K562 (cell line): ENCODE data around the gene MKNK2. TPM values are rescaled to one million over a fixed set of nuclear protein-coding genes. Genes with fewer than 3 reads are reported as not detected.

Experiments used
- ATAC-seq: fragments of 200-7000 bp; cut with Tn5 transposase; 3 replicates; pipeline ENCODE4 v1.9.1; 2020; ENCODE audit warnings: moderate library complexity
- BruUV-seq: library from RNA; stranded (reverse); fragments of 400-500 nt; replicated peaks from 2 replicates; lab custom pipeline; 2021; lab: Mats Ljungman, UMichigan
- CTCF ChIA-PET: fragments of 300-600 bp; formaldehyde crosslinking; extraction: SDS; loops from one replicate; lab custom pipeline; 2021; ENCODE audit warnings: low intra/inter-chr PET ratio; lab: Yijun Ruan, JAX
- POLR2A ChIA-PET: fragments of 300-600, 350-650 bp; sonication (Branson Sonifier 250); formaldehyde crosslinking; extraction: SDS; loops from one replicate; lab custom pipeline; 2021; ENCODE audit warnings: antibody characterized with exemption, inconsistent platforms; lab: Yijun Ruan, JAX
- DNase-seq, 4 experiments: peaks; one replicate each; pipeline versions ENCODE4 v3.0.0 to v3.0.0-alpha.2; 2011 to 2018; ENCODE audit warnings: low spot score in 3 of 4, mixed read lengths in 3 of 4; ENCODE audit errors: extremely low read depth in 1 of 4
- FAIRE-seq: peaks from 2 replicates; lab custom pipeline; 2011; peaks lifted over from hg19 to GRCh38; lab: Jason Lieb, UNC
- H2AFZ ChIP-seq: 2 replicates; pipeline ENCODE4 v1.6.0; 2011; ENCODE audit warnings: low read depth, low read length, control low read depth, inconsistent platforms
- H3K27ac ChIP-seq: fragments of 200-600 bp; 3 replicates; pipeline ENCODE4 v1.8.0; 2011; ENCODE audit warnings: low read depth, mild to moderate bottlenecking, control low read depth, inconsistent platforms, low read length, moderate library complexity, mixed read lengths; ENCODE audit errors: extremely low read depth
- H3K27me3 ChIP-seq, 2 experiments: fragments of 300-600 bp in 1 of 2; 2 replicates in 1 of 2; 3 replicates in 1 of 2; pipeline versions ENCODE4 v1.6.0 to v1.8.0; 2011; ENCODE audit warnings: inconsistent platforms in 2 of 2, low read length in 2 of 2, mild to moderate bottlenecking in 1 of 2, mixed read lengths in 1 of 2, moderate library complexity in 1 of 2; ENCODE audit not compliant: control insufficient read depth in 2 of 2, insufficient read depth in 2 of 2
- H3K36me3 ChIP-seq: fragments of 300-600 bp; 3 replicates; pipeline ENCODE4 v1.8.0; 2011; ENCODE audit warnings: mild to moderate bottlenecking, low read length, inconsistent platforms; ENCODE audit not compliant: control insufficient read depth, insufficient read depth
- H3K4me1 ChIP-seq, 2 experiments: fragments of 200-600 bp in 1 of 2; replicated peaks in 1 of 2; 2 replicates in 1 of 2; 3 replicates in 1 of 2; pipeline versions ENCODE4 v1.5.1 to v1.8.0; 2011; ENCODE audit warnings: inconsistent platforms in 2 of 2, low read length in 2 of 2, mild to moderate bottlenecking in 1 of 2, mixed read lengths in 1 of 2, moderate library complexity in 1 of 2; ENCODE audit not compliant: control insufficient read depth in 2 of 2, insufficient read depth in 2 of 2
- H3K4me2 ChIP-seq: 2 replicates; pipeline ENCODE4 v1.6.1; 2011; ENCODE audit warnings: low read length, control low read depth, inconsistent platforms, mixed read lengths; ENCODE audit not compliant: insufficient read depth
- H3K4me3 ChIP-seq: fragments of 200-600 bp; sonication (generic), shearing (Covaris generic); 2 replicates; pipeline ENCODE4 v1.5.1; 2016; ENCODE audit warnings: control low read depth, inconsistent platforms
- H3K79me2 ChIP-seq: fragments of 200-600 bp; 3 replicates; pipeline ENCODE4 v1.8.0; 2011; ENCODE audit warnings: low read length, inconsistent platforms; ENCODE audit not compliant: control insufficient read depth, insufficient read depth
- H3K9ac ChIP-seq, 2 experiments: 2 replicates each; pipeline versions ENCODE4 v1.6.0 to v1.6.1; 2011; ENCODE audit warnings: low read depth in 2 of 2, low read length in 2 of 2, control low read depth in 1 of 2, inconsistent platforms in 1 of 2, mild to moderate bottlenecking in 1 of 2, mixed read lengths in 1 of 2; ENCODE audit not compliant: insufficient read depth in 1 of 2
- H3K9me1 ChIP-seq: one replicate; pipeline ENCODE4 v1.6.0; 2011; ENCODE audit warnings: inconsistent platforms, mild to moderate bottlenecking, low read length, moderate library complexity; ENCODE audit not compliant: control insufficient read depth, insufficient read depth
- H3K9me3 ChIP-seq: replicated peaks from 2 replicates; pipeline ENCODE4 v1.5.1; 2011; ENCODE audit warnings: low read depth, low read length, inconsistent platforms; ENCODE audit not compliant: control insufficient read depth, insufficient read depth
- H4K20me1 ChIP-seq: replicated peaks from 2 replicates; pipeline ENCODE4 v1.6.1; 2011; ENCODE audit warnings: low read length, inconsistent platforms, mixed read lengths; ENCODE audit not compliant: control insufficient read depth, insufficient read depth
- CCAR2 ChIP-seq: fragments of 200-400 bp; formaldehyde crosslinking; IDR thresholded peaks from 2 replicates; pipeline ENCODE4 v1.6.1; 2017; ENCODE audit warnings: mild to moderate bottlenecking, low read depth, low read length
- E2F5 ChIP-seq: sonication (generic); formaldehyde crosslinking; IDR thresholded peaks from 2 replicates; pipeline ENCODE4 v1.8.0; 2022; ENCODE audit warnings: mild to moderate bottlenecking, missing genetic modification reagents
- ELK3 ChIP-seq: fragments of 450-650 bp; formaldehyde crosslinking; IDR thresholded peaks from 2 replicates; pipeline ENCODE4 v1.4.0; 2020; ENCODE audit warnings: mild to moderate bottlenecking
- POLR2G ChIP-seq: fragments of 200-400 bp; formaldehyde crosslinking; IDR thresholded peaks from 2 replicates; pipeline ENCODE4 v1.6.1; 2017; ENCODE audit warnings: low read depth, mild to moderate bottlenecking, antibody characterized with exemption, low read length, moderate library complexity
- SRSF1 ChIP-seq: fragments of 200-400 bp; formaldehyde crosslinking; IDR thresholded peaks from 2 replicates; pipeline ENCODE4 v1.6.1; 2017; ENCODE audit warnings: mild to moderate bottlenecking, low read depth, low read length, moderate library complexity
- ZNF561 ChIP-seq: fragments of 450-650 bp; formaldehyde crosslinking; conservative IDR thresholded peaks from 2 replicates; pipeline ENCODE4 v1.4.0; 2020; ENCODE audit warnings: mild to moderate bottlenecking, moderate library complexity
- WGBS: fragments of 100-300 bp; shearing (Covaris generic); methylation state at CpG from one replicate; pipeline ENCODE4 v1.1.6; 2016; ENCODE audit warnings: low coverage, mixed read lengths; ENCODE audit not compliant: insufficient coverage; ENCODE audit errors: missing lambda C conversion rate; 5-methylcytosine and 5-hydroxymethylcytosine counted together
- in situ Hi-C: fragments of 300-500 bp; cut with MboI; formaldehyde crosslinking; loops from 4 replicates; pipeline ENCODE4 v1.15.0; 2018; ENCODE audit warnings: inconsistent platforms, mixed read lengths
- intact Hi-C: fragments of 100-400 bp; cut with micrococcal nuclease; formaldehyde crosslinking; loops from 2 replicates; pipeline ENCODE4 v1.14.2; 2022
- polyA plus RNA-seq, 8 experiments: library from polyadenylated mRNA; depleted of rRNA in 4 of 8; stranded (reverse) in 5 of 8; unstranded in 3 of 8; fragments of >200 nt; fragmentation: Nextera tagmentation in 2 of 8; fragmentation: Illumina TruSeq in 1 of 8; extraction: Ambion mirVana in 2 of 8; extraction: Trizol in 1 of 8; gene quantifications; 2 replicates each; pipeline versions ENCODE4 v1.2.1 to v1.2.3, GENCODE V29; 2011 to 2014; ENCODE audit warnings: inconsistent platforms in 1 of 8, missing spikeins in 1 of 8
- total RNA-seq, 7 experiments: library from RNA; depleted of rRNA in 6 of 7; stranded (reverse); fragments of >200 nt in 6 of 7; fragmentation: Illumina TruSeq in 2 of 7; extraction: Trizol in 2 of 7; gene quantifications; 2 replicates each; pipeline versions ENCODE4 v1.2.1 to v1.2.3, GENCODE V29; 2011 to 2021; ENCODE audit warnings: low replicate concordance in 1 of 7

MKNK2 gene
- total and polyA plus RNA-seq, 9 of the 15 experiments (the other 6 are each of a cell fraction or from before 2014, with no cell fraction given): 5.1 to 191 (median 51.9) TPM

- Histone ChIP-seq H2AFZ (no peak overlapping the region), H3K4me3 (no peak overlapping the region), H3K27ac (no peak overlapping the region), H3K9me1 (no peaks in the 10 kb centered on the region), H3K36me3 (peaks cover 47% of the 10 kb centered on the region; the same call in 2 of the 3 replicates), H3K9me3 (no peaks in the 10 kb centered on the region; the same call in 1 of the 2 replicates), H3K4me1 (peaks cover under 1 to 29% of the 10 kb centered on the region in 2 experiments; a peak in 2 of 5 replicates), H3K9ac (peak overlapping the region in 1 of 2 experiments; percentile 35; a peak in 1 of 4 replicates), H3K79me2 (no peaks in the 10 kb centered on the region; the same call in 2 of the 3 replicates)
- intact Hi-C loops: no loop called here
- ATAC-seq: no peak
- POLR2A ChIA-PET: no interaction called here
- in situ Hi-C loops: no loop called here
- no peak for TF ChIP-seq ELK3 (CRISPR knock-in tag)
- TF ChIP-seq CCAR2: no peak
- 0 out of 2 replicates have a peak, but pooled peaks have one; percentile 17 for TF ChIP-seq POLR2G
- TF ChIP-seq E2F5 (CRISPR knock-in tag): no peak
- no peak for TF ChIP-seq ZNF561 (CRISPR knock-in tag)
- TF ChIP-seq SRSF1: no peak
- TF ChIP-seq, all 486 proteins: peak for 1
- Histone ChIP-seq H3K4me2 (no peak overlapping the region), H4K20me1 (no peaks in the 10 kb centered on the region), H3K27me3 (no peaks in the 10 kb centered on the region)
- no peak for FAIRE-seq
- 89% methylated on average over 18 of the region's 23 CpGs for WGBS
- CTCF ChIA-PET: no interaction called here
- DNase-seq: peak in 1 of 4 experiments; percentile 4
- no TSS peak for BruUV-seq
Measured at GRCh38 chr19:2079865-2080301, 28.8 kb upstream of the MKNK2 start.
